VCaP (cell line): ENCODE data around the gene MYT1.

Experiments
- H3K27ac ChIP-seq: fragments of 450-650 bp; 2 replicates; pipeline ENCODE4 v1.5.1; 2017
- TF ChIP-seq, protein P1 (sequence below): fragments of 450-650 bp; conservative IDR thresholded peaks from 2 replicates; pipeline ENCODE4 v1.5.1; 2017; ENCODE audit warnings: mild to moderate bottlenecking, moderate library complexity

The MYT1 gene

DNA sequence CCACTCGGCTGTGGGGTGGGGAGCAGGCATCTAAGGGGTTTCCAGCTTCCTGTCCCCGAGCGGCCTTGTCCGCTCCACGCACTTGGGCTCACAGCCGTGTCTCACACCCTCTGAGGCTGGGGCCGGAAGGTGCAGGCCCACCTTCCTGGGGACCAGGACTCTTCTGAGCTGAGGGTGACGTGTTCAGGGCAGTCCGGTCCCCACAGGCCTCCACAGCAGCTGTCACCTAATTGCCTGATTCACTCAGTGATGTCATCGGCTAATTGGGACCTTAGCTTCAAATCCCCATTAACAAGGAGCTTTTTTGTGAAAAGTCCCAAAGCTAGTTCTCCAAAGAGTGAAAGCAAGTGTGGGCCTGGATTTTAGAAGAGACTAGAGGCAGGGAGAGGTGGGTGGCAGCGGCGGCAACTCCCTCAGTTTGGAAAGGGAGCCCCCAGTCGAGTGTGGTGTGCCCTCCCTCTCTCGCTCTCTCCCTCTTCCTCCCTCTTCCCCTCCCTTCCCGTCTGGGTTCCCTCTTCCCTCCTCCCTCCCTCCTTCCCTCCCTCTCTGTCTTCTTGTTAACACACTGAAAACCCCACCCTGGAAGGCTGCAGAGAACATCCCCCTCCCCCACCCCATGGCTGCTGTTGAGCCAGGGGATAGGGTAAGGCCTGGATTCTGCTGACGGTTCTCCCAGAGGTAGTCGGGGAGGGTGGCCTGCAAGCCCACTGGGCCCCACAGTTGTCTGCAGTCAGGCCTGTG lies 39.0 kb downstream of the MYT1 start:
- H3K27ac ChIP-seq, result no peak overlapping the region
- TF ChIP-seq, protein P1, sequence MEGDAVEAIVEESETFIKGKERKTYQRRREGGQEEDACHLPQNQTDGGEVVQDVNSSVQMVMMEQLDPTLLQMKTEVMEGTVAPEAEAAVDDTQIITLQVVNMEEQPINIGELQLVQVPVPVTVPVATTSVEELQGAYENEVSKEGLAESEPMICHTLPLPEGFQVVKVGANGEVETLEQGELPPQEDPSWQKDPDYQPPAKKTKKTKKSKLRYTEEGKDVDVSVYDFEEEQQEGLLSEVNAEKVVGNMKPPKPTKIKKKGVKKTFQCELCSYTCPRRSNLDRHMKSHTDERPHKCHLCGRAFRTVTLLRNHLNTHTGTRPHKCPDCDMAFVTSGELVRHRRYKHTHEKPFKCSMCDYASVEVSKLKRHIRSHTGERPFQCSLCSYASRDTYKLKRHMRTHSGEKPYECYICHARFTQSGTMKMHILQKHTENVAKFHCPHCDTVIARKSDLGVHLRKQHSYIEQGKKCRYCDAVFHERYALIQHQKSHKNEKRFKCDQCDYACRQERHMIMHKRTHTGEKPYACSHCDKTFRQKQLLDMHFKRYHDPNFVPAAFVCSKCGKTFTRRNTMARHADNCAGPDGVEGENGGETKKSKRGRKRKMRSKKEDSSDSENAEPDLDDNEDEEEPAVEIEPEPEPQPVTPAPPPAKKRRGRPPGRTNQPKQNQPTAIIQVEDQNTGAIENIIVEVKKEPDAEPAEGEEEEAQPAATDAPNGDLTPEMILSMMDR, result no peak

DNA sequence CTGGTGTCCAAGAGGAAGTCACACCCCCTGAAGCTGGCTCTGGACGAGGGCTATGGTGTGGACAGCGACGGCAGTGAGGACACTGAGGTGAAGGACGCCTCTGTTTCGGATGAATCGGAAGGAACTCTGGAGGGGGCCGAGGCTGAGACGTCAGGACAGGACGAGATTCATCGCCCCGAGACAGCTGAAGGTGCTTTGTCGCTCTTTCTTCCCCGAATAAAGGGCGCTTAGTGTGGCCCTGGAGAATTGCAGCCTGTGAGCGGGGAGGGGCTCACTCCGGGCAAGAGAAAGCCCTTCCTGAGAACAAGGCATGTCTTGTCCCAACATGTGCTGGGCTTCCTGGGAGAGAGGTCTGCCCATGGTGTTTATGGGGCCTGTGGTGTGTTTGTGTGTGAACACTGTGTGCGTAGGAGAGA lies 41.4 kb downstream of the MYT1 start:
- H3K27ac ChIP-seq, result peak overlapping the region; percentile 51; the same call in 1 of the 2 replicates
- TF ChIP-seq, protein P1, result no peak

DNA sequence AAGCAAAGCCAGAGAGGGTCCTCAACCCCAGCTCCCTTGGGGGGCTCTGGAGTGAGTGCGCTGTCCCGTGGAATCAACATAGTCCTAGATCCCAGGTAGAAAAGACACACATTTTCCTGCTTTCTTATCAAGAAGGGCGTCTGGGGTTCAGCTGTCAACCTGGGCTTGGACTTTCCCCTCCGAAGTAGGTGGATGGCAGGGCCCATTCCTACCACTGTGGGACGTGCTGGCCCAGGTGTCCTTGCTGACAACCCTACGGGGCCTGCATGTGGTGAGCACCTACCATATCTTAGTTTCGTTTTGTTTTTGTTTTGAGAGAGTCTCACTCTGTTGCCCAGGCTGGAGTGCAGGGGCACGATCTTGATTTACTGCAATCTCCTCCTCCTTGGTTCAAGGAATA lies 42.4 kb downstream of the MYT1 start:
- H3K27ac ChIP-seq, result no peak overlapping the region
- TF ChIP-seq, protein P1, result no peak

DNA sequence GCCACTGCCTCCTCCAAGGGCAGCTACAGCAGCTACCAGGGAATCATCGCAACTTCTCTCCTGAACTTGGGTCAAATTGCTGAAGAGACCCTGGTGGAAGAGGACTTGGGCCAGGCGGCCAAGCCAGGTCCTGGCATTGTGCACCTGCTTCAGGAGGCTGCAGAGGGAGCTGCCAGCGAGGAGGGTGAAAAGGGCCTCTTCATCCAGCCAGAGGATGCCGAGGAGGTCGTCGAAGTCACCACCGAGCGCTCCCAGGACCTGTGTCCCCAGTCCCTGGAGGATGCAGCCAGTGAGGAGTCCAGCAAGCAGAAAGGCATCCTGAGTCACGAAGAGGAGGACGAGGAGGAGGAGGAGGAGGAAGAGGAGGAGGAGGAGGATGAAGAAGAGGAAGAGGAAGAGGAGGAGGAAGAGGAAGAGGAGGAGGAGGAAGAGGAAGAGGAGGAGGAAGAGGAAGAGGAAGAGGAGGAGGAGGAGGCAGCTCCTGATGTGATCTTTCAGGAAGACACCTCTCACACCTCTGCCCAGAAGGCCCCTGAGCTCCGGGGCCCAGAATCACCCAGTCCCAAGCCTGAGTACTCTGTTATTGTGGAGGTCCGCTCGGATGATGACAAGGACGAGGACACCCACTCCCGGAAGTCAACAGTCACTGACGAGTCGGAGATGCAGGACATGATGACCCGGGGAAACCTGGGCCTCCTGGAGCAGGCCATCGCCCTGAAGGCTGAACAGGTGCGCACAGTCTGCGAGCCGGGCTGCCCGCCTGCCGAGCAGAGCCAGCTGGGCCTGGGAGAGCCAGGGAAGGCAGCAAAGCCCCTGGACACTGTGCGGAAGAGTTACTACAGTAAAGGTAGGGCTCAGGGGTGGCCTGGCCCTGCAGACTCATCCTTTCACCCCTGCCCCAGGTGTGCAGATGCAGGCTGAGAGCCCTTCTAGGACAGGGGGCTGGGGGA lies 43.7 kb downstream of the MYT1 start:
- TF ChIP-seq, protein P1, result no peak
- no peak overlapping the region for H3K27ac ChIP-seq

DNA sequence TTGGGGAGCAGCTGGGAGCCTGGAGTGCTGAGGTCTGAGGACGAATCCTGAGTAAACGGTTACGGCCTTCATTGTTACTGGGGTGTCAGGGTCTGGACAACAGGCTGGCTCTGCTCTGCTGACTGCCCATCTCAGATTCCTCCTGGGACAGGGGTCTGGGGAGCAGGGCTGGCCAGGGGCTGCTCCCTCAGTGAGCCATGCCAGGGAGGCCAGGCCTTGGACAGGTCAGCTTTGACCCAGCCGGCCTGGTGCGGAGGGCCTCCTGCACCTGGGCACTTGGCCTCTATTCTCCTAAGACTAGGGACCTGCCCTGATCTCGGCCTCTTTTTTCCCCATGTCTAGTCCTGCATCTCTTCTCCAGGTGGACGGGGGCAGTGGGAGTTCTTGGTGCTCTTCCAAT lies 44.9 kb downstream of the MYT1 start:
- TF ChIP-seq, protein P1, result no peak
- H3K27ac ChIP-seq, result no peak overlapping the region; the same call in 1 of the 2 replicates

DNA sequence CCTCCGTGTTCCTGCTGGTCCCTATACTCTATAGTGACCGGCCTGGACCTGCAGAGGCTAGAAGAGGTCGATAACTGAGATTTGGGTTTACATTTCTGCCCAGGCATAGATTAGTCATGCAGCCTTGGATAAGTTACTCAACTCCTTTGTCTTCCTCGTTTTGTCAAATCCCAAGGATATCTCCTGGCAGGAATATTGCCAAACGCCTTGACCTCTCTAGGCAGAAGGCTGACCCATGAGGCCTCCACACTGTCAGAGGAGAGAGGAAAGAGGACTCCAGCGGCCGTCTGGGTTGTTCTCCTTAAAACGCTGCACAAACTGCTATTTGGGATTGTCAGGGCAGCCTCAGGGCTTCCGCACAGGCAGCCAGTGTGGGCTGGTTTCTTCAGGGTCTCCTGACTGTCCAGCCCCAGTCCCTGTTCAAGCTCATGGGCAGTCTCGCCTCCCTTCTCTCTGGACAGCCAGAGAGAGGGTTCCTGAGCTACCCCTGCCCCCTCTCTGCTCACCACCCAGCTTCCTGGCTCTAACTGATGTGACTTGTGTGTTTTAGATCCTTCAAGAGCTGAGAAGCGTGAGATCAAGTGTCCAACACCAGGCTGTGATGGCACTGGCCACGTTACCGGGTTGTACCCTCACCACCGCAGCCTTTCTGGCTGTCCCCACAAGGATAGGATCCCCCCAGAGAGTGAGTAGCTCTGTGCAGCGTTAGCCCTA lies 46.6 kb downstream of the MYT1 start:
- TF ChIP-seq, protein P1, result no peak
- peak overlapping the region; percentile 99 for H3K27ac ChIP-seq
